Smooth muscle cell of the umbilical artery (primary cell): ENCODE measurements around the gene CPA4. TPM values are rescaled to one million over a fixed set of nuclear protein-coding genes. Genes with fewer than 3 reads are reported as not detected.

Experiments used
- total RNA-seq: library from RNA; depleted of rRNA; stranded (reverse); fragments of >200 nt; gene quantifications from 2 replicates; pipeline ENCODE4 v1.2.3, GENCODE V29; 2014

Gene CPA4, protein sequence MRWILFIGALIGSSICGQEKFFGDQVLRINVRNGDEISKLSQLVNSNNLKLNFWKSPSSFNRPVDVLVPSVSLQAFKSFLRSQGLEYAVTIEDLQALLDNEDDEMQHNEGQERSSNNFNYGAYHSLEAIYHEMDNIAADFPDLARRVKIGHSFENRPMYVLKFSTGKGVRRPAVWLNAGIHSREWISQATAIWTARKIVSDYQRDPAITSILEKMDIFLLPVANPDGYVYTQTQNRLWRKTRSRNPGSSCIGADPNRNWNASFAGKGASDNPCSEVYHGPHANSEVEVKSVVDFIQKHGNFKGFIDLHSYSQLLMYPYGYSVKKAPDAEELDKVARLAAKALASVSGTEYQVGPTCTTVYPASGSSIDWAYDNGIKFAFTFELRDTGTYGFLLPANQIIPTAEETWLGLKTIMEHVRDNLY
- total RNA-seq, result 113 and 524 TPM in 2 replicates

DNA sequence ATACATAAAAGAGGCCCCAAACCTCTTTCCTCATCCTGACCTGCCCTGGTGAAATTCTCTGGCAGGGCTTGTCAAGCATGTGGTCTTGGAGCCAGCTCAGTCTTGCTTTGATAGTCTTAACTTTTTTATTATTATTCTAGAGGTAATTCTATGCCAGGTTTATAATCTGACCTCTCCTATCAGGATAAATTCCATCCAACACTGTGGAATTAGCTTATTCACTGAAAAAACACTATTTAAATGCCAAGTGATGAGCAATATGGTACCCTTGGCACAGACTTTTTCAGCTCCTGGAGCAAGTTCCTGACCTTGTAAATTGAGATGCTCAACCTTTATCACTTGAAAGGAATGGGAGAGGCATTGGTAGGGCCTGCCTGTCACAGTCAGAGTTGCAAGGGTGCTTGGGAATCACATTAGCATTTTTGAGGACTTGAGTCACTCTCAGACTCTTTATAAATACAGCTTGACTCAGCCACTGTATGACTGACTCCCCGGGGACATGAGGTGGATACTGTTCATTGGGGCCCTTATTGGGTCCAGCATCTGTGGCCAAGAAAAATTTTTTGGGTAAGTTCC is at the start of gene CPA4:
Gene CPA4, plus strand, starts transcription at position 480 of the 576 bp plus-strand sequence. Its CDS starts 20 bp downstream, at position 500.

DNA sequence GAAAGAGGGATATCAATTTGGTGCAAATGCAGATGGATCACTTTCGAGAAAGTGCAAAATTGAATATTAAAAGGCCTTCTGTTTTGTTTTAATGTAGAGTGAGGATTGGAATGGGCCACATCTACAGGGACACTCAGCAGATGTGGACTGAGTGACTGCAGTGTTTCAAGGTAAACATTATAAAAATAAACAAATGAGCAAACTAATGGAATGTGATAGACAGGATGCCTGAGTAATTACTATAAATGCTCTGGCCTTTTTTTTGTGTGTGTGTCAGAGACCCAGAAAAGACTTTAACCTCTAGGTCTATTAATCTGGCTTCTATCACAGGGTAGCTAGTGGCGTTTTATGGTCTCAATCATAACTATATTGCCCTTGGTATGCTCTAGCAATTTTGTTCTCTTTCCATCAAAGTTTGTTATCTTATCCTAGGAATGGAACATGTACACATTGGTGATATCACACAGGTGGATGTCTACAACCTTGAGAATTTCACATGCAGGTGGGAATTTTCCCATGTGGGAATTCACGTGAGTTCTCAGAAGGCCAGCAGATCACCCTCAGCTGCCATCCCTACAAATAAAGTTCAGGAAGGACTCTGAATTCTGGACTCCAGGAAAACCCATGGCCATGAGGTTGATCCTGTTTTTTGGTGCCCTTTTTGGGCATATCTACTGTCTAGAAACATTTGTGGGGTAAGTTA is 26.6 kb upstream of the CPA4 start, which contains the start of gene CPA2:
Gene CPA2, plus strand, starts transcription at position 606 of the 703 bp plus-strand sequence. Its CDS starts 19 bp downstream, at position 625.

DNA sequence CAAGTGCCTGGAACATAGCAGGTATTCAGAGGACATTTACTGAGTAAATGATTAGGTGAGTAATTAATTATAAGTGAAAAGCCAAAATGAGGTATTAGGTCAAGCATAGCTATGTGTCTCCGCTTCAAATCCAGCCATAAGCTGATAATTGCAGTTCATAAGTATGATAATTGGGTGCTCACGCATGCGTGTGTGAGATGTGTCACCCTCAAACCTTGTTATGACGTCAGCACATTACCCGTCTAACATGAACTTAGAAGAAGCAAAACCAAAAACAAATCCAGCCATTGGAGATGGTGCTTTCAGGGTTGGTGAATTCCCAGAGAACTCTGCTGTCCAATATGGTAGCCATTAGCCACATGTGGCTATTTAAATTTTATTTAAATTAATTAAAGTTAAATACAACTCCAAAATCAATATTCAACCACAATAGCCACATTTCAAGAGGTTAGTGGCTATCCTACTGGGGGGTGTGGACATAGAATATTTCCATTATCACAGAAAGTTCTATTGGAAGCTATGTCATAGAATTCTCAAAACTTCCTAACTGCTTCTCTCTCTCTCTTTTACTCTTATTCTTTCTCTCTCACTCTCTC is 51.4 kb downstream of the CPA4 start, which contains the start of gene CPA5:
Gene CPA5, plus strand, starts transcription at position 546 of the 596 bp plus-strand sequence. CDS start 1,670 bp downstream, outside the sequence.

Other genes with a start within 250 kb of the CPA4 start
- gene ZC3HC1, start 241.8 kb upstream of the CPA4 start, total RNA-seq, result 13.1 and 14.4 TPM in 2 replicates
- gene KLHDC10, start 222.6 kb upstream of the CPA4 start, total RNA-seq, result 37.1 and 39.5 TPM in 2 replicates
- gene TMEM209, start 87.8 kb upstream of the CPA4 start, total RNA-seq, result 9.2 and 9.9 TPM in 2 replicates
- gene SSMEM1, start 85.3 kb upstream of the CPA4 start, total RNA-seq, result 0.30 TPM in 1 of 2 replicates, not detected in the other
- not detected in 2 replicates for gene CPA2, start 26.3 kb upstream of the CPA4 start, total RNA-seq
- not detected in 2 replicates for gene CPA5, start 51.7 kb downstream of the CPA4 start, total RNA-seq
- gene CPA1, start 87.3 kb downstream of the CPA4 start, total RNA-seq, result 0.30 TPM in 1 of 2 replicates, not detected in the other
- 13.4 and 16.4 TPM in 2 replicates for gene CEP41, start 147.9 kb downstream of the CPA4 start, total RNA-seq
- 331 and 917 TPM in 2 replicates for gene MEST, start 198.9 kb downstream of the CPA4 start, total RNA-seq